ENCODE data around the gene PTPRN.
"Not testable (repeated sequence)": the region's sequence is repeated elsewhere in the genome, so short reads cannot be mapped to it uniquely, and the experiment has no call there.

The PTPRN gene

DNA sequence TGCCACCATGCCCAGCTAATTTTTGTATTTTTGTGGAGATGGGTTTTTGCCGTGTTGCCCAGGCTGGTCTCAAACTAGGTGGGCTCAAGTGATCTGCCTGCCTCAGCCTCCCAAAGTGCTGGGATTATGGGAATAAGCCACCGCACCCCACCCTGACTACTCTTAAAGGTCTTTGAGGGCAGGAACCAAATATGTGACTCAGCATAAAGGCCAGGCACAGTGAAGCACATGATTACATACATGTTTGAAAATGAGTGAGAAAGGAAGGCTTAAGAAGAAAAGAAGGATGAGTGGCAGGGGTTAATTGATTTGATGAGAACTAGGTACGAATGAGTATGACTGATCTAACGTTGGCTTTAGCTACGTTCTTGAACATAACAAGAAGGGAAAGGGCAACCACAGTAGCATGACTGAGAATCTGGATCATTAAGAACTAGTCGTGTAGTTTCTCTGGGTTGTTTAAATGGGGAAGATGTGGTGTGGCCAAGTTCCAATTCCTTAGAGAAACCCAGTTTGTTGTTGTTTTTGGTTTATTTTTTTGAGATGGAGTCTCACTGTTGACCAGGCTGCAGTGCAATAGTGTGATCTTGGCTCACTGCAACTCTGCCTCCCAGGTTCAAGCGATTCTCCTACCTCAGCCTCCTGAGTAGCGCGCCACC, 16.6 kb upstream of the PTPRN start:
- H3K27ac Mint-ChIP-seq: no peak overlapping the region
- no peaks in the 10 kb centered on the region for H3K36me3 Mint-ChIP-seq (ENCODE audit: low read depth)
- H3K27me3 Mint-ChIP-seq (ENCODE audit: low read depth): peaks cover 37% of the 10 kb centered on the region
- H3K4me1 Mint-ChIP-seq (ENCODE audit: low read depth): peaks cover 2% of the 10 kb centered on the region
- no peaks in the 10 kb centered on the region for H3K9me3 Mint-ChIP-seq
- H3K4me3 Mint-ChIP-seq: no peak overlapping the region

DNA sequence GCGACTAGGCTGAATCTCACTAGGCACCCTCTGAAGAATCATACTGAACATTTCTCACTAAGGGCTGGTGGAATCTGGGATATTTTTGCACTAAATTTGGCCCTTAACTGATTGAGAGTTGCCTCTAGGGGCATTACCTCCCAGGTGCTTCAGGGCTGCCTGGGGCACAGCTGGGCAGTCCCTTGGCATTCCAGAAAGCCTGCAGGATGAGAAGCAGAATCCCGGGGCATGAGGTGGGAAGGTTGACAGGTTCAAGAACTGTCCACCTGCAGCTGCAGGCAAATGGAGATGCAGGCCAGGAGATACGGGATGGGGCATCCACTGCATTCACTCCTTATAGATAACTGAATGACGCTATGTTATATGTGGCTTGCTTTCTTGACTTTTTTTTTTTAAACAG, 15.9 kb upstream of the PTPRN start:
- no peak overlapping the region for H3K4me3 Mint-ChIP-seq
- peaks cover 2% of the 10 kb centered on the region for H3K4me1 Mint-ChIP-seq (ENCODE audit: low read depth)
- H3K27ac Mint-ChIP-seq: no peak overlapping the region
- H3K9me3 Mint-ChIP-seq: no peaks in the 10 kb centered on the region
- H3K27me3 Mint-ChIP-seq (ENCODE audit: low read depth): peaks cover 31% of the 10 kb centered on the region
- H3K36me3 Mint-ChIP-seq (ENCODE audit: low read depth): no peaks in the 10 kb centered on the region

DNA sequence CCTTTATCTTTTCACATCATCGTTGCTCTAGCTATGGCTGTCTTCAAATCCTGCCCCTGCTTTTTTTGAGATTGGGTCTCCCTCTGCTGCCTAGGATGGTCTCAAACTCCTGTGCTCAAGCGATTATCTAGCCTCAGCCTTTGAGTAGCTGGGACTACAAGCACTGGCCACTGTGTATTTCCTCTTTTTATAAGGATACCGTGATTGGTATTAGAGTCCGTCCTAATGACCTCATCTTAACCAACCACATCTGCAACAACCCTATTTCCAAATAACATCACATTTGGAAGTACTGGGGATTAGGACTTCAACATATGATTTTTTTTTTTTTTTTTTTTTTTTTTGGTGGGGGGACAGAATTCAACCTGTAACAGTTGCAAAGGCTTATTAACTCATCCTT, 14.2 kb upstream of the PTPRN start:
- Mint-ChIP-seq H3K9me3 (no peaks in the 10 kb centered on the region), H3K27me3 (ENCODE audit: low read depth) (peaks cover 23% of the 10 kb centered on the region), H3K4me1 (ENCODE audit: low read depth) (peaks cover 2% of the 10 kb centered on the region)

GRCh38 chr2:219314804-219315468, 5.7 kb upstream of the PTPRN start:
- Mint-ChIP-seq H3K4me3 (no peak overlapping the region), H3K4me1 (ENCODE audit: low read depth) (no peaks in the 10 kb centered on the region), H3K36me3 (ENCODE audit: low read depth) (no peaks in the 10 kb centered on the region), H3K27ac (no peak overlapping the region), H3K9me3 (no peaks in the 10 kb centered on the region), H3K27me3 (ENCODE audit: low read depth) (peaks cover 14% of the 10 kb centered on the region)

More for the DNA sequence above, 14.2 kb upstream of the PTPRN start:
- H3K36me3 Mint-ChIP-seq (ENCODE audit: low read depth): no peaks in the 10 kb centered on the region
- H3K4me3 Mint-ChIP-seq: no peak overlapping the region
- H3K27ac Mint-ChIP-seq: no peak overlapping the region

GRCh38 chr2:219312683-219313263, 3.6 kb upstream of the PTPRN start:
- not testable (repeated sequence) for H3K9me3 Mint-ChIP-seq; H3K36me3 Mint-ChIP-seq (ENCODE audit: low read depth); H3K27ac Mint-ChIP-seq; H3K4me3 Mint-ChIP-seq; H3K4me1 Mint-ChIP-seq (ENCODE audit: low read depth)
- H3K27me3 Mint-ChIP-seq (ENCODE audit: low read depth): peaks cover 30% of the 10 kb centered on the region

- Mint-ChIP-seq H3K27ac (no peak overlapping the region), H3K9me3 (no peaks in the 10 kb centered on the region), H3K4me3 (no peak overlapping the region), H3K27me3 (ENCODE audit: low read depth) (peaks cover 55% of the 10 kb centered on the region), H3K36me3 (ENCODE audit: low read depth) (no peaks in the 10 kb centered on the region), H3K4me1 (ENCODE audit: low read depth) (no peaks in the 10 kb centered on the region)
Measured at GRCh38 chr2:219308142-219309101, 779 bp downstream of the PTPRN start.

GRCh38 chr2:219306047-219306446, 3.2 kb downstream of the PTPRN start:
- no peaks in the 10 kb centered on the region for H3K4me1 Mint-ChIP-seq (ENCODE audit: low read depth)
- H3K4me3 Mint-ChIP-seq: no peak overlapping the region

DNA sequence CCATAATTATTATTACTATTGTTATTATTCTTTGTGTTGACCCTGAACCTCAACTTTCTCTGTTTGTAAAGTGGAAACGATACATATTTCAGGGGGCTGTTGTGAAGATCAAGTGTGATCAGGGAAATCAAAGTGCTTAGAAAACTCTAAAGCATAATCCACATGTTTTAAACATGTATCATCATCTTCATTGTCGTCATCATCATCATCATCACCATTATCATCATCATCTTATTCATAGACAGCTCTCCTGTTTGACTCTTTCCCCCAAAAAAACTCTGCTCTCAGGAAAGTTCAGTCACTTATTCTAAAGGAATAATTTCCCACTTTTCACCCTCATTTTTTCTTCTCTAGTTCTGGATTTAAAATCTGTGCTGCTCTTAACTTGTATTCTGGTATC, 5.0 kb downstream of the PTPRN start:
- peaks cover 56% of the 10 kb centered on the region for H3K27me3 Mint-ChIP-seq (ENCODE audit: low read depth)
- no peaks in the 10 kb centered on the region for H3K4me1 Mint-ChIP-seq (ENCODE audit: low read depth)
- no peak overlapping the region for H3K27ac Mint-ChIP-seq
- no peaks in the 10 kb centered on the region for H3K36me3 Mint-ChIP-seq (ENCODE audit: low read depth)
- H3K9me3 Mint-ChIP-seq: no peaks in the 10 kb centered on the region
- H3K4me3 Mint-ChIP-seq: no peak overlapping the region

More at GRCh38 chr2:219306047-219306446, 3.2 kb downstream of the PTPRN start:
- peaks cover 60% of the 10 kb centered on the region for H3K27me3 Mint-ChIP-seq (ENCODE audit: low read depth)
- no peaks in the 10 kb centered on the region for H3K36me3 Mint-ChIP-seq (ENCODE audit: low read depth)
- no peak overlapping the region for H3K27ac Mint-ChIP-seq
- H3K9me3 Mint-ChIP-seq: no peaks in the 10 kb centered on the region

DNA sequence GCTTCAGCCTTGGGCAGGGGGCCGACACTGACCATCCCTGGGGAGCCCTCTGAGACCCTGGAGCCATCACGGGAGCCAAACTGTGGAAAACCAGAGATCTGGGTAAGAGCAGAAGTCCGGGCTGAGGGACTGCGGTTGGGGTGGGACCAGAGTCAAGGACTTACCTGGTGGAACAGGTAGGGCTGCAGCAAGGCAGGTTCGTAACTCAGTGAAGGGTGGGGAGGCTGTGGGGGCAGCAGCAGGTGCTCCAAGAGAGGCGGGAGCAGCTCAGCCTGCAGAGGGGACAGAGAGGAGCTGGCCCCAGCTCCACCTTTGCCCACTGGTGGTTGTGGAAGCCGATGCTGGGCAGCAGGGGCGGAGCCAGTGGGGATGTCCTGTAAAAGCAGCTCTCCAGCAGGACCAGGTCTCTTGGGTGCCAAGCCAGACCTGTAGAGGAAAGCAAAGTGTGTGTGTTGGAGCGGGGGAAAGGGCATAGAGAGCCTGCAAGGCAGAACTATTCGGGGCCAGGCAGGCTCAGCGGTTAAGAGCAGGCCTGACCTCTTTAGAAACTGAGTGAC, 6.7 kb downstream of the PTPRN start:
- Mint-ChIP-seq H3K36me3 (ENCODE audit: low read depth) (no peaks in the 10 kb centered on the region), H3K9me3 (no peaks in the 10 kb centered on the region), H3K27me3 (ENCODE audit: low read depth) (peaks cover 43% of the 10 kb centered on the region), H3K4me1 (ENCODE audit: low read depth) (peaks cover 4% of the 10 kb centered on the region), H3K27ac (no peak overlapping the region), H3K4me3 (no peak overlapping the region)

GRCh38 chr2:219300022-219300421, 9.2 kb downstream of the PTPRN start:
- H3K36me3 Mint-ChIP-seq (ENCODE audit: low read depth): no peaks in the 10 kb centered on the region
- H3K27me3 Mint-ChIP-seq (ENCODE audit: low read depth): peaks cover 28% of the 10 kb centered on the region
- no peak overlapping the region for H3K27ac Mint-ChIP-seq
- no peaks in the 10 kb centered on the region for H3K9me3 Mint-ChIP-seq
- peaks cover 10% of the 10 kb centered on the region for H3K4me1 Mint-ChIP-seq (ENCODE audit: low read depth)
- H3K4me3 Mint-ChIP-seq: no peak overlapping the region

GRCh38 chr2:219299372-219299760, 9.8 kb downstream of the PTPRN start:
- no peaks in the 10 kb centered on the region for H3K36me3 Mint-ChIP-seq (ENCODE audit: low read depth)
- H3K27me3 Mint-ChIP-seq (ENCODE audit: low read depth): peaks cover 24% of the 10 kb centered on the region
- H3K9me3 Mint-ChIP-seq: no peaks in the 10 kb centered on the region
- H3K27ac Mint-ChIP-seq: no peak overlapping the region
- peaks cover 12% of the 10 kb centered on the region for H3K4me1 Mint-ChIP-seq (ENCODE audit: low read depth)
- no peak overlapping the region for H3K4me3 Mint-ChIP-seq

- Mint-ChIP-seq H3K4me3 (no peak overlapping the region), H3K9me3 (no peaks in the 10 kb centered on the region), H3K27me3 (ENCODE audit: low read depth) (peaks cover 22% of the 10 kb centered on the region), H3K27ac (no peak overlapping the region), H3K36me3 (ENCODE audit: low read depth) (no peaks in the 10 kb centered on the region), H3K4me1 (ENCODE audit: low read depth) (peaks cover 17% of the 10 kb centered on the region)
Measured at GRCh38 chr2:219298759-219299371, 10.3 kb downstream of the PTPRN start.

DNA sequence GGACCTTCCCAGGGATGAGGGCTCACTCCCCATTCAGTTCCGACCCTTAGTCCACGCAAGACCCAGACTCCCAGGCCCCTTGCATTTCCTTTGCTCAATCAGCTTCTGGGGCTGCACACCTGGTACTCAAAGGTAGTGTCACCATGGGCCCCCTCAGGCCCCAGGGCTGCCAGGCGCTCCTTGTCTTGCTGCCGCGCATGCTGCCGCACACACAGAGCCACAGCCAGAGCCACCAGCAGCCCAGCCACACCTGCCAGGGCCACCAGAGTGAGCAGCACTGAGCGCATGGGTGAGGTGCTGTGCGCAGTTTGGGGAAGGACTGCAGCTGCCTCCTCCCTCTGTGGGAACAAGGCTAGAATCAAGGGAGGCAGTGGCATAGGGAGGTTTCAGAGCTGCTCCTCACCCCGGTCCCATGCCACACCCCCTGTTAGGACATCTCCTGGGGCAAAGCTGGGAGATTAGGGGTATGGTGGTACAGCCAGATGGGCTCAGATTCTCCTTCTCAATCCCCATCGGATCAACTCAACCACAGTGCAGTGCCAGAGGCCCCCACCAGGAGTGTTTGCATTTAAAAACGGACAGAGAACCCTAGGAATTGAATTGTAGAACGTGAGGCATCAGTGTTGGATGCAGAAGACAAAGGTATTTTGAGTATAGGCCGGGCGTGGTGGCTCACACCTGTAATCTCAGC, 11.3 kb downstream of the PTPRN start:
- H3K4me1 Mint-ChIP-seq (ENCODE audit: low read depth): peaks cover 17% of the 10 kb centered on the region
- H3K27me3 Mint-ChIP-seq (ENCODE audit: low read depth): peaks cover 17% of the 10 kb centered on the region
- H3K9me3 Mint-ChIP-seq: no peaks in the 10 kb centered on the region
- no peak overlapping the region for H3K4me3 Mint-ChIP-seq
- H3K36me3 Mint-ChIP-seq (ENCODE audit: low read depth): no peaks in the 10 kb centered on the region
- H3K27ac Mint-ChIP-seq: no peak overlapping the region

All from T-helper 1 cell treated with Interleukin-12 subunit alpha and Interleukin-12 subunit beta and Interleukin-4 antibody, amounts not matched to agents 30 μg/mL and 1 μg/mL, for 36 hours (primary cell).